SHP77 (cell line): ENCODE measurements around the gene ARHGEF17.

Experiments
- DNase-seq, 2 experiments: peaks; one replicate each; lab custom pipeline; 2025; lab: John Stamatoyannopoulos, UW

ARHGEF17 gene

GRCh38 chr11:73412308-73412707 lies 104.2 kb downstream of the ARHGEF17 start:
- no peak for DNase-seq

DNA sequence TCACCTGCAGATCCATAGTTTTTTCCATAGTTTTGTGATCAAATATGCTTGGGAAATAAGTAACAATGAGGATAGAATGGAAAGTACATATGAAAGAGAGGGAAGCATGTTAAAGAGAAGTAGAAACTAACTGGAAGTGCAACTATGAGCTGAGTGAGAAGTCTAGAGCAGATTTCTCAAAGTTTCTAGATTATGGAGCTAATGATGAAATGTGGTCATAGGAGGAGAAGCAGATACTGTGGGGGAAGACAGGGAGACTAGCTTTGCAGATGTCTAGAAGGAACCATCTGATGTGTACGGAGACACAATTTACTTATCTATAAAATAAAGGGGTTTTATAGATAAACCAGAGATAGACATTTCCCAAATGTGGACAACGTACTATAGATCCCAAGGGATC lies 105.2 kb downstream of the ARHGEF17 start:
- DNase-seq = no peak

- DNase-seq = no peak
These were observed 107.0 kb downstream of the ARHGEF17 start for GRCh38 chr11:73414977-73415651.

DNA sequence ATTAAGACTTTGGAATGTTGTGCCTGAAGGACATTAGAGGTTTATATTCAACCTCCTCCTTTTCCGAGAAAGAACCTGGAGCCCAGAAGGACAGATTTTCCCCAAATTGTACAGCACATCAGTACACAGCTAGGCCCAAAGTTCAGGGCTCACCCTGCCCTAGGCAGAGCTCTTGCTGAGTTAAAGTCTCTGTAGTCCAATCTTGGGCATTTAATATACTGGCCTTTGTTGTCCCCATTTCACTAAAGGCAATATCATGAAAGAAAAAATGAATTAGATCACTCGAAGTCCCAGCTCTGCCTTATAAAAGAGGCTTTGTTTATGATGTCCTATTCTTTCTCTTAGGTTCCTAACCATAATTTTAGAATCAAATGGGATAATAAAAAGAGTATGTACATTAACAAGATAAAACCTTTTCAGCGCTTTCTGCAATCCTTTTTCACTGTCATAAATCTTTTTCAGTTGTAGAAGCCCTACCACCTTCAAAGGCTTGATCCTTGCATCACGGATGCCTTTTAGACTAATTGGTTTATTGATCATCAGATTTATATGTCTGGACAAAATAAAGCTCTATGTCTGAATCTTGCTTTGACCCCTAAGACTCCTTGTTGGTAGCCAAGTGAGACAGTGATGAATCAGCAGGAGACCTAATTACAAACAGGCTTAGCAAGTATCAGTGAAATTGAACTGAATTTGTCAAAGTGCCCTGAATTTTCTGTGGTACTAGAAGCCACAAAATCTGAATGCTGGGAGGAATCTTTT lies 108.0 kb downstream of the ARHGEF17 start:
- no peak for DNase-seq

DNA sequence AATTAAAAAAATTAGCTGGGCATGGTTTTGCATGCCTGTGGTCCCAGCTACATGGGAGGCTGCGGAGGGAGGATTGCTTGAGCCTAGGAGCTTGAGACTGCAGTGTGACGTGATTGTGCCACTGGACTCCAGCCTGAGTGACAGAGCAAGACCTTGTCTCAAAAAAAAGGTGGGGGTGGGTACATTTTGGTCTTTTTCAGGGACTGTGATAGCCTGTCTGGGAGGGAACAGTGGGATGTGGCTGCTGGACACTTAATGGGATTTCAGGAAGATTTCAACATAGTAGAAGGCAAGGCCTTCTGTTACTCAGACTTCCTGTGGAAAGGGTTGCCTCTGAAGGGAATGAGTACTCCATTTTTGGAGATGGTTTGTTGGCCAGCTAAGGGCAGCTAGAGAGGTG lies 108.7 kb downstream of the ARHGEF17 start:
- no peak for DNase-seq
